EL (cell line): ENCODE results near the gene GATA3.

Source experiments
- DNase-seq: peaks from one replicate; pipeline ENCODE4 v3.0.0-alpha.2; 2016

Gene GATA3

GRCh38 chr10:8039321-8039881 lies 15.1 kb upstream of the GATA3 start:
- no peak for DNase-seq

- no peak for DNase-seq
Measured at GRCh38 chr10:8040651-8041050, 13.8 kb upstream of the GATA3 start.

GRCh38 chr10:8041284-8041991 lies 13.1 kb upstream of the GATA3 start:
- no peak for DNase-seq

- no peak for DNase-seq
Measured at GRCh38 chr10:8041992-8042720, 12.3 kb upstream of the GATA3 start.

- DNase-seq = no peak
Measured at GRCh38 chr10:8042721-8043568, 11.5 kb upstream of the GATA3 start.

- no peak for DNase-seq
Measured at GRCh38 chr10:8043569-8044306, 10.8 kb upstream of the GATA3 start.

- no peak for DNase-seq
Measured at GRCh38 chr10:8044331-8044907, 10.1 kb upstream of the GATA3 start.

- DNase-seq = no peak
Measured at GRCh38 chr10:8044908-8045725, 9.4 kb upstream of the GATA3 start.

GRCh38 chr10:8045726-8046494 lies 8.6 kb upstream of the GATA3 start:
- no peak for DNase-seq

- no peak for DNase-seq
Measured at GRCh38 chr10:8047452-8048280, 6.8 kb upstream of the GATA3 start.

GRCh38 chr10:8048281-8049008 lies 6.0 kb upstream of the GATA3 start:
- DNase-seq = no peak

GRCh38 chr10:8049045-8049864 lies 5.2 kb upstream of the GATA3 start:
- no peak for DNase-seq

- no peak for DNase-seq
Measured at GRCh38 chr10:8049865-8050555, 4.5 kb upstream of the GATA3 start.

- DNase-seq = peak; percentile 27
Measured at GRCh38 chr10:8050556-8051108, 3.9 kb upstream of the GATA3 start.

GRCh38 chr10:8051109-8051821 lies 3.2 kb upstream of the GATA3 start:
- no peak for DNase-seq

- no peak for DNase-seq
Measured at GRCh38 chr10:8051851-8052257, 2.6 kb upstream of the GATA3 start.
